Measurements from ENCODE around the gene MOV10L1.

The MOV10L1 gene

DNA sequence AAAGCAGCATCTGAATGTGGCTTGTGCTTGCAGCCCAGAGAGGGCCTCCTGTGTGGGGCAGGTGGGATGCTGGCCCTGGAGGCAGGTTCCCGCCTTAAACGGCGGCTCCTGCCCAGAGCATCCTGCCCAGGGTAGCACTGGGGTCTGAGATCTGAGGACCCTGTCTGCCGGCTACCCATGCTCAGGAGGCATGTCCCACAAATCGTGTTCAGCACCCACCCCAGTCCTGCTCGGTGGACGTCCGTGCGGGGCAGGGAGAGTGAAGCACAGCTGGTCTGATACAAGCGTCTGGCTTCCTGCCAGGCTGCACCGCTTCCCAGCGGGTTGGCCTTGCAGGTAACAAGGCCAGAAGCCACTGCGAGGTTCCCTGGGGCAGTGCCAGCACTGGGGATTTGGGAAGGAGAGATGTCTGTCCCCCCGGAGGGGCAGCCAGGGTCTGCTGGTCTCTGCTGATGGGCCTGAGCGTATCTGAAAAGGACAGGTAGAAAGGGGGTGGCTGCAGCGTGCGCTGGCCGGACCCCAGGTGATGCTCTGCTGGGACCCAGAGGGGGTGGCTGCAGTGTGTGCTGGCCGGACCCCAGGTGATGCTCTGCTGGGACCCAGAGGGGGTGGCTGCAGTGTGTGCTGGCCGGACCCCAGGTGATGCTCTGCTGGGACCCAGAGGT lies 99.5 kb downstream of the MOV10L1 start:
- no peak overlapping the region for H3K4me3 ChIP-seq (ENCODE audit: low read length)
- TF ChIP-seq, protein P1, sequence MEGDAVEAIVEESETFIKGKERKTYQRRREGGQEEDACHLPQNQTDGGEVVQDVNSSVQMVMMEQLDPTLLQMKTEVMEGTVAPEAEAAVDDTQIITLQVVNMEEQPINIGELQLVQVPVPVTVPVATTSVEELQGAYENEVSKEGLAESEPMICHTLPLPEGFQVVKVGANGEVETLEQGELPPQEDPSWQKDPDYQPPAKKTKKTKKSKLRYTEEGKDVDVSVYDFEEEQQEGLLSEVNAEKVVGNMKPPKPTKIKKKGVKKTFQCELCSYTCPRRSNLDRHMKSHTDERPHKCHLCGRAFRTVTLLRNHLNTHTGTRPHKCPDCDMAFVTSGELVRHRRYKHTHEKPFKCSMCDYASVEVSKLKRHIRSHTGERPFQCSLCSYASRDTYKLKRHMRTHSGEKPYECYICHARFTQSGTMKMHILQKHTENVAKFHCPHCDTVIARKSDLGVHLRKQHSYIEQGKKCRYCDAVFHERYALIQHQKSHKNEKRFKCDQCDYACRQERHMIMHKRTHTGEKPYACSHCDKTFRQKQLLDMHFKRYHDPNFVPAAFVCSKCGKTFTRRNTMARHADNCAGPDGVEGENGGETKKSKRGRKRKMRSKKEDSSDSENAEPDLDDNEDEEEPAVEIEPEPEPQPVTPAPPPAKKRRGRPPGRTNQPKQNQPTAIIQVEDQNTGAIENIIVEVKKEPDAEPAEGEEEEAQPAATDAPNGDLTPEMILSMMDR (IDR thresholded peaks at IDR 0.05; ENCODE audit: insufficient read depth, low read depth, low read length, missing control alignments) = no peak
- no peak for DNase-seq (ENCODE audit: low read depth)

DNA sequence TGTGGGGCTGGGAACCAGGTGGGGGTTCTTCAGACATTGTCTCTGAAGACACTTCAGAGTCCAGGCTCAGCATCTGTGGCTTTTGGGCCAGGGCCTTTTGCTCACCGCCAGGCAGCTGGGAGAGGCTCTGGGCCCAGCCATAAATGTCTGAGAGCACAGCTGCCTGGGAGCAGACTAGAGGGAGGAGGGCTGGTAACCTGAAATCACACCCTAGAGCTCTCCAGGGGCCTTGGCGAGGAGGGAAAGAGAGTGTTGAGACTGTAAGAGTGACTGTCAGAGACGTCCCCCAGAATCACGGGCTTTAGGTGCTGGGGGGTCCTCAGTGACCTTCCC lies 100.0 kb downstream of the MOV10L1 start:
- H3K4me3 ChIP-seq (ENCODE audit: low read length) = peak overlapping the region; percentile 35
- DNase-seq (ENCODE audit: low read depth) = no peak
- TF ChIP-seq, protein P1 (IDR thresholded peaks at IDR 0.05; ENCODE audit: insufficient read depth, low read depth, low read length, missing control alignments) = no peak

DNA sequence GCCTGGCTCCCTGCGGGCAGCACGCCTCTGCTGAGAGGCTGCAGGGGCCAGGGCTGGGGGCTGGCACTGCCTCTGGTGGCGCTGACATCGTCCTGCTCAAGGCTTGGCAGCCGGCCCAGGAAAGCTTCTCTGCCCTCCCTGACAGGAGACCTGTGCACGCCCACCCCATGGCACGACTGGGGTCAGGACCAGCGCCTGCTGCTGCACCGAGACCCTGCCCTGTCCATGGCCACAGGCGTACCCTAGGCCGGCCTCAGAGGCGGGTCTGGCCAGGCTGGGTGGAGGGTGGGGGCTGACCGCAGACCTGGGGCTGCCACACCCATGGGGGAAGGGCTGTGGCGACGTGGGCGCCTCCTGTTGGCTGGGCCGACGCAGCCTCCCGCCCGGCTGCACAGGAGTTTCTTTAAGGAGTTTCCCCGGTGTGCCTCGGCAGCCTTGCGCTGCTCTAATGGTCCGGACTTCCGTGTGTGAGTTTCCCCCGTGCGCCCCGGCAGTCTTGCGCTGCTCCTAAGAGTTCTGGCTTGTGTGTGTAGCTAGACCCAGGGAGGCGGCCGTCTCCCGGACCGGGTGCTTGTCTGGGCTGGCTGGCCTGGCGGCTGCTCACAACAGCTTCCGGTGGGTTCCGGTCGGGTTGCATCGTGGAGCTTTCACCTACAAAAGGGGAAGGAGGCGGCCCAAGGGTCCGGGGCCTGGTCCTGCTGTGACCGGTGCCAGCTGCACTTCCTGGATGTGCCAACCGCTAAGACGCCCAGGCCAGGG lies 100.6 kb downstream of the MOV10L1 start:
- DNase-seq (ENCODE audit: low read depth) = peak; percentile 81
- TF ChIP-seq, protein P1 (IDR thresholded peaks at IDR 0.05; ENCODE audit: insufficient read depth, low read depth, low read length, missing control alignments) = peak; percentile 41
- peak overlapping the region; percentile 35 for H3K4me3 ChIP-seq (ENCODE audit: low read length)

DNA sequence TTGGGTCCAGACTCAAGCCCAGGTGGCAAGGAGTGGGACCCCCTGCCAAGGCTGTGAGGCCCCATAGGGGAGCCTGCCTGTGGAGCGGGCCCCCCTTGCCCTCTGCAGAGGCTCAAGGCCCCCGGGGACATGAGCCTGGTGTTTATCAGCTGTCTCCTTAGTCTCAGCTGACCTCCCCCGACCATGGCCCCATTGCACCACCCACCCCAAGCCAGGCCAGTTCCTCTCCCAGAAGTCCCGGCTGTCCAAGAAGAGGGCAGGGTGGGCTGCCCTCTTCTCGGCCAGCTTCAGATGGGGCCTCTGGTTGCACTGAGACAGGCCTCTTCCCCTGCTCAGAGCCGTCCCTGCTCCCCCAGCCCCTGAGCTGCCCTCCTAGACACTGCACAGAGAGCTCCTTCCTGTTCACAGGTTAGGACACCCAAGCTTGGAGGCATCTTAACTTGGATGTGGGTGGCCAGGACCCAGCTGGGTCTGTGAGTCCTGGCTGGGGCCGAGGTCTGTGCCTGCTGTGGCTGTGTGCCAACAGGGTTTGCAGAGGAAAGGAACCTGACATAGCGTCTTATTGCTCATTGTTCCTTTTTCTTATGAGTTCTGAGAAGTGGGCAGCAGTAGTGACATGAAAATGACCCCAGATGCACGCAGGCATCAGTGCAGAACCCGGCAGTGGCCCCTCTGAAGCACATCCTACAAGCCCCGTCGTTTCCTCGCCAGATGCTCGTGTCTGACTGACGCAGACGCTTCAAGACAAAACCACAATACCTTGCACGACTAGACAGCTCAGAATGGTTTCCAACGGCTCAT lies 101.3 kb downstream of the MOV10L1 start:
- peak overlapping the region; percentile 35 for H3K4me3 ChIP-seq (ENCODE audit: low read length)
- TF ChIP-seq, protein P1 (IDR thresholded peaks at IDR 0.05; ENCODE audit: insufficient read depth, low read depth, low read length, missing control alignments) = no peak
- DNase-seq (ENCODE audit: low read depth) = peak; percentile 45

DNA sequence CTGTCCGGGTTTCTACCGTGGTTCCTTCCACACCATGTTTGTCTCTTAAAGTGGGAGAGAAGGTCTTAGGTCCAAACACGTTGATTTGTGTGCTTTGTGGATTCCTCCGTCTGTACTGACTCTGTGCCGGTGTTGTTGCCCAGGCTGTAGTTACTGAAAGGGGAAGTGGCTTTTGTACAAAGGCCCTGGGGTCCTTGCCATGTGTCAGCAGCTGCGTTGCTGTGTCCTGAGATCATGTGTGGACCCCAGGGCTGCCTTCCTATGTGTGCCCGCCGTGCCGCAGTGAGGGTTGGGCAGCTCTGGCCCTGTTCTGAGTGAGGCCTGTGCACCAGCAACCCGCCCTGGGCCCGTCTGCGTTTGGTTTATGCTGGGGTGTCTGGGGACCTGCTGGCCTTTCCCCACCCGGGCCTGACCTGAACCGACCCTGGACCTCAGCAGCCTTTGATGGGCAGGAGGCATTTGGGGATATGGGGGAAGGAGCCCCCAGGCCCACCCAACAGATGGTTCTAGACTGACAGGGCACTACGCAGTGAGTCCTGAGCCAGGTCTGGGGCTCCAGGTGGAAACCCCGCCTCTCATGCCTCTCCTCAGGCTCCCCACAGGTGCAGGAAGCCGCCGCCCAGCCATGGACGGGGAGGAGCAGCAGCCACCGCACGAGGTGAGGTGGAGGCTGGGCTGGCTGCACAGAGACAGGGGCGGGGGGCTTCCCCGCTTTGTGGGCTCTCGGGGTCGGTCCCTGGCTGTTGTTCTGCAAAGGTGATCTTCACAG lies 102.8 kb downstream of the MOV10L1 start:
- DNase-seq (ENCODE audit: low read depth) = no peak
- TF ChIP-seq, protein P1 (IDR thresholded peaks at IDR 0.05; ENCODE audit: insufficient read depth, low read depth, low read length, missing control alignments) = no peak
- no peak overlapping the region for H3K4me3 ChIP-seq (ENCODE audit: low read length)

DNA sequence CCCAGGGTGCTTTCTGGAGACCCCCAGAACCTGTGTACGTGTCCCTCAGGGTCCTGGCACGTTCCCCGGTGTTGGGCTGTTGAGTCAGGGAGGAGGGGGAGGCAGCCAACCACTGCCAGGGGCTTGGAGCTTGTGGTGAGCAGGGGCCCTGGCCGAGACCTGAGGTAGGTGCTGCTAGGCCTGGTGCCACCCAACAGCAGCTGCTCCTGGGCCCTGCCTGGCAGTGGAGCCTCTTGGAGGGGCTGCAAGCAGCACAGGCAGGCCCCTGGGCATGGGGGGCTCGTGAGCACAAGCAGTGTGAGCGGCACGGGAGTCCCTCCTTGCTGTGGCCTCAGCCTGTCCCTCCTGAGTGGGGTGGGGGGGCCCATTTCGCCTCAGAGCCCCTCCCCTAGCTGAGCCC lies 103.8 kb downstream of the MOV10L1 start:
- DNase-seq (ENCODE audit: low read depth) = no peak
- no peak overlapping the region for H3K4me3 ChIP-seq (ENCODE audit: low read length)
- TF ChIP-seq, protein P1 (IDR thresholded peaks at IDR 0.05; ENCODE audit: insufficient read depth, low read depth, low read length, missing control alignments) = no peak
